Vagina (tissue), 2 donors: ENCODE measurements around the gene ADNP. TPM values are rescaled to one million over a fixed set of nuclear protein-coding genes. Genes with fewer than 3 reads are reported as not detected.

Source experiments
- DNase-seq, 2 donors: peaks; one replicate each; pipeline ENCODE4 v3.0.0-alpha.2; 2017; ENCODE audit errors: extremely low spot score in 2 of 2
- H3K27ac ChIP-seq: fragments of 200-600 bp; sonication (generic); one replicate; pipeline ENCODE4 v1.5.1; 2019
- H3K27me3 ChIP-seq: fragments of 200-600 bp; sonication (generic); one replicate; pipeline ENCODE4 v1.5.1; 2019
- H3K36me3 ChIP-seq, 2 donors: fragments of 200-600 bp; sonication (generic); one replicate each; pipeline ENCODE4 v1.5.1; 2017 to 2019
- H3K4me1 ChIP-seq: fragments of 200-600 bp; sonication (generic); one replicate; pipeline ENCODE4 v1.5.1; 2019
- H3K4me3 ChIP-seq, 2 donors: fragments of 200-600 bp; sonication (generic); 1 replicate in 1 of 2; 2 replicates in 1 of 2; pipeline ENCODE4 v1.5.1; 2016 to 2019
- H3K9me3 ChIP-seq: fragments of 200-600 bp; sonication (generic); one replicate; pipeline ENCODE4 v1.5.1; 2019
- CTCF ChIP-seq, 3 experiments: fragments of 450-650 bp in 2 of 3; fragments of 200-600 bp in 1 of 3; sonication (generic) in 1 of 3; IDR thresholded peaks; one replicate each; pipeline ENCODE4 v1.5.1; 2017 to 2019; ENCODE audit warnings: antibody characterized with exemption in 3 of 3, mild to moderate bottlenecking in 2 of 3, moderate library complexity in 2 of 3
- POLR2A ChIP-seq, 2 donors: fragments of 450-650 bp; IDR thresholded peaks; one replicate each; pipeline ENCODE4 v1.6.1; 2017; ENCODE audit warnings: antibody characterized with exemption in 2 of 2, mild to moderate bottlenecking in 2 of 2, moderate library complexity in 2 of 2
- POLR2AphosphoS5 ChIP-seq, 2 donors: sonication (generic); formaldehyde crosslinking; IDR thresholded peaks; one replicate each; pipeline ENCODE4 v1.9.0; 2017; ENCODE audit warnings: antibody characterized with exemption in 2 of 2, mild to moderate bottlenecking in 2 of 2, low read depth in 1 of 2; ENCODE audit not compliant: insufficient read depth in 1 of 2
- intact Hi-C: fragments of 100-400 bp; cut with DNase I; formaldehyde crosslinking; loops from one replicate; pipeline ENCODE4 v1.15.1; 2023
- total RNA-seq: library from RNA; depleted of rRNA; stranded (reverse); fragments of >200 nt; gene quantifications from one replicate; pipeline ENCODE4 v1.2.3, GENCODE V29; 2016

ADNP gene
- total RNA-seq, 1 donor from 2014 or later, result 51.6 TPM

GRCh38 chr20:50953196-50953595 lies 22.0 kb upstream of the ADNP start:
- TF ChIP-seq CTCF (IDR thresholded peaks at IDR 0.05) (no peak), POLR2AphosphoS5 (IDR thresholded peaks at IDR 0.05; ENCODE audit: insufficient read depth in 1 of 2, low read depth in 1 of 2) (no peak), POLR2A (IDR thresholded peaks at IDR 0.05) (no peak)
- Histone ChIP-seq H3K9me3 (no peaks in the 10 kb centered on the region), H3K4me3 (no peak overlapping the region), H3K36me3 (peaks cover 0 to 25% of the 10 kb centered on the region in 2 donors), H3K27me3 (no peaks in the 10 kb centered on the region), H3K27ac (no peak overlapping the region), H3K4me1 (peaks cover 29% of the 10 kb centered on the region)
- intact Hi-C loops, result no loop called here
- no peak for DNase-seq

DNA sequence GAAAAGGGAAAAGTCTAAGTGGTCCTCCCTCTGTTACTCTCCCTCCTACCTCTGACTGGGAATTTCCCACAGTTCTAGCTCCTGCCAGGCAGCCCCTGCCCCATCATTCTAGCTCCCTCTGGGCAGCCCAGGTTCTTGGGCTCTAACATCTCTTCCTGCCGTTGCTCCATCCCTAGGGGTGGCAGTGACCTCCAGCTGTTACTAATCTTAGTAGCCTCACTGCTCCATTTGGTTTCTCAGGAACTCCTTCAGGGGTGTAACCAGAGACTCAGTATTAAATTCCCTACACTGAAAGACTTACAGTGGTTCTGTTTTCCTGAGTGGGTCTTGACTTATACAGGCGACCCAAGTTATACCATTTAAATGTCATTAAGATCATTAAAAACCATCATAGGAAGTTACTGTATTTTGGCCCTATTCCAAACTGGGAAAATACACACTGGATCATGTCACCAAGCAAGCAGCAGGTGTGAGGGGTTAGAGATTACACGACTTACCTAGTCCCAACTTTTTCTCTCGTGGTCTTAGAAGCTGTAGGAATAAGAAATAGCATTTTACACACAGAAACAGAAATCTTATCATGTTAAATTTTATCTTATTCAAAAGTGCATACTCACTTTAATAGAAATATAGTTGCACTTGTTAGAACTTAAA lies 17.0 kb upstream of the ADNP start:
- H3K36me3 ChIP-seq, result peaks cover 0 to 72% of the 10 kb centered on the region in 2 donors
- H3K27me3 ChIP-seq, result no peaks in the 10 kb centered on the region
- no peaks in the 10 kb centered on the region for H3K9me3 ChIP-seq
- intact Hi-C loops, result no loop called here
- DNase-seq, result no peak
- TF ChIP-seq CTCF (IDR thresholded peaks at IDR 0.05), result no peak
- TF ChIP-seq POLR2A (IDR thresholded peaks at IDR 0.05), result no peak
- no peak for TF ChIP-seq POLR2AphosphoS5 (IDR thresholded peaks at IDR 0.05; ENCODE audit: insufficient read depth in 1 of 2, low read depth in 1 of 2)
- H3K4me3 ChIP-seq, result no peak overlapping the region
- no peaks in the 10 kb centered on the region for H3K4me1 ChIP-seq
- H3K27ac ChIP-seq, result no peak overlapping the region

DNA sequence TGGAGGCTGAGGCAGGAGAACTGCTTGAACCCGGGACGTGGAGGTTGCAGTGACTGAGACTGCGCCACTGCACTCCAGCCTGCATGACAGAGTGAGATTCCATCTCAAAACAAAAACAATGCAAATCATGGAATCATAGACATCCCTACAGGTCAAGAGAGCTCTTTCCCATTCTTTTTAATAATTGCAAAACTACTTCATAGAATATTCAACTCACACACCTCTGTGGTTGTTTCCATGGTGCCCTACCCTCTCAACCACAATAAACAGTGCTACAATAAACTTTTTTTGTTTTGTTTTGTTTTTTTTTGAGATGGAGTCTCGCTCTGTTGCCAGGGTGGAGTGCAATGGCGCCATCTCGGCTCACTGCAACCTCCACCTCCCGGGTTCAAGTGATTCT lies 11.8 kb upstream of the ADNP start:
- no peaks in the 10 kb centered on the region for H3K27me3 ChIP-seq
- intact Hi-C loops, result no loop called here
- TF ChIP-seq CTCF (IDR thresholded peaks at IDR 0.05) (no peak), POLR2A (IDR thresholded peaks at IDR 0.05) (no peak), POLR2AphosphoS5 (IDR thresholded peaks at IDR 0.05; ENCODE audit: insufficient read depth in 1 of 2, low read depth in 1 of 2) (no peak)

GRCh38 chr20:50933589-50933988 lies 2.4 kb upstream of the ADNP start:
- no peak overlapping the region for H3K27ac ChIP-seq
- peaks cover 0 to 32% of the 10 kb centered on the region in 2 donors for H3K36me3 ChIP-seq
- intact Hi-C loops, result loop anchor here (5.0 kb wide), 1 partner anchor 141 kb away; no protein-coding TSS in a partner anchor
- TF ChIP-seq POLR2AphosphoS5 (IDR thresholded peaks at IDR 0.05; ENCODE audit: insufficient read depth in 1 of 2, low read depth in 1 of 2) (no peak), POLR2A (IDR thresholded peaks at IDR 0.05) (no peak), CTCF (IDR thresholded peaks at IDR 0.05) (no peak)
- H3K4me3 ChIP-seq, result no peak overlapping the region
- H3K27me3 ChIP-seq, result no peaks in the 10 kb centered on the region
- peaks cover 26% of the 10 kb centered on the region for H3K4me1 ChIP-seq
- DNase-seq, result no peak
- no peaks in the 10 kb centered on the region for H3K9me3 ChIP-seq

More for the DNA sequence above, 11.8 kb upstream of the ADNP start:
- no peak overlapping the region for H3K4me3 ChIP-seq
- no peak overlapping the region for H3K27ac ChIP-seq
- peaks cover 0 to 86% of the 10 kb centered on the region in 2 donors for H3K36me3 ChIP-seq
- no peak for DNase-seq
- no peaks in the 10 kb centered on the region for H3K4me1 ChIP-seq
- H3K9me3 ChIP-seq, result no peaks in the 10 kb centered on the region

- H3K4me3 ChIP-seq, result no peak overlapping the region
- H3K9me3 ChIP-seq, result no peaks in the 10 kb centered on the region
- DNase-seq, result no peak
- H3K36me3 ChIP-seq, result peaks cover 0 to 30% of the 10 kb centered on the region in 2 donors
- no peak for TF ChIP-seq POLR2AphosphoS5 (IDR thresholded peaks at IDR 0.05; ENCODE audit: insufficient read depth in 1 of 2, low read depth in 1 of 2)
- no peak for TF ChIP-seq POLR2A (IDR thresholded peaks at IDR 0.05)
- no peak for TF ChIP-seq CTCF (IDR thresholded peaks at IDR 0.05)
- intact Hi-C loops, result loop anchor here (5.0 kb wide), 1 partner anchor 140 kb away; no protein-coding TSS in a partner anchor
- no peak overlapping the region for H3K27ac ChIP-seq
- H3K4me1 ChIP-seq, result peaks cover 32% of the 10 kb centered on the region
- H3K27me3 ChIP-seq, result no peaks in the 10 kb centered on the region
Measured at GRCh38 chr20:50932691-50933280, 1.5 kb upstream of the ADNP start.
